ENCODE measurements around the gene HTR3B.
A peak's percentile ranks its signal among the peaks of the same experiment; 100 is the strongest.
"Not testable (repeated sequence)": the region's sequence is repeated elsewhere in the genome, so short reads cannot be mapped to it uniquely, and the experiment has no call there.

The HTR3B gene, protein sequence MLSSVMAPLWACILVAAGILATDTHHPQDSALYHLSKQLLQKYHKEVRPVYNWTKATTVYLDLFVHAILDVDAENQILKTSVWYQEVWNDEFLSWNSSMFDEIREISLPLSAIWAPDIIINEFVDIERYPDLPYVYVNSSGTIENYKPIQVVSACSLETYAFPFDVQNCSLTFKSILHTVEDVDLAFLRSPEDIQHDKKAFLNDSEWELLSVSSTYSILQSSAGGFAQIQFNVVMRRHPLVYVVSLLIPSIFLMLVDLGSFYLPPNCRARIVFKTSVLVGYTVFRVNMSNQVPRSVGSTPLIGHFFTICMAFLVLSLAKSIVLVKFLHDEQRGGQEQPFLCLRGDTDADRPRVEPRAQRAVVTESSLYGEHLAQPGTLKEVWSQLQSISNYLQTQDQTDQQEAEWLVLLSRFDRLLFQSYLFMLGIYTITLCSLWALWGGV

DNA sequence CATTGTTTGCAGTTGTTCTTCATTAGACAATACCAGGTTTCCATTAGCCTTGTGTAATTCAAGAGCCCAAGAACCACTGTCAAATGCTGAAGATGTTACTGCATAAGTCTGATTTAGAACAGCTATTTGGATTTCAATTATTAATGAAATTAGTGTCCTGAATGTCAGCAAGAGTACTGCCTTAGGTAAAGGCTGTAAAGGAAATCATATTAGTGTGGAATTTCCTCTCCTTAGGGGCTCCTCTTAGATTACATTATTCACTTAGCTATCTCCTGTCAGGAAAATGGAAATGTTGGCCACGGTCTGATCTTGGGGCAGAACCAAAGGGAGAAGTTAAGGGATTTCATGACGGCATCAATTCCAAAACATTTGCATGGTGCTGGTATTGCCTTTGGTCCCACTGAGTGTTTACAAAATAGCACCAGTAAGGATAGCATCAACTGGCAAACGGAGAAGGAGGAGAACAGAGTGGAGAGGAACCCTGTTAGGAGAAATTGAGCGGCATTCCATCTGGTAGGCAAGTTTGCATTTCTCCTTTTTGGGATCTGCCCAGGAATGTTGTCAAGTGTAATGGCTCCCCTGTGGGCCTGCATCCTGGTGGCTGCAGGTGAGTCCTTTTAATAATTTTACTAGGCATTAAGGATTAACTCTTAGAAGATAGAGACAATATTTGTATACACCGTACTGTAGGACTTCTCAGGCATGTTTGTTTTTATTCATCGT lies at the start of gene HTR3B:
HTR3B (plus strand) TSS at position 418 of the 723 bp plus-strand sequence; CDS start at position 556, 138 bp downstream.
- DNase-seq: no peak

DNA sequence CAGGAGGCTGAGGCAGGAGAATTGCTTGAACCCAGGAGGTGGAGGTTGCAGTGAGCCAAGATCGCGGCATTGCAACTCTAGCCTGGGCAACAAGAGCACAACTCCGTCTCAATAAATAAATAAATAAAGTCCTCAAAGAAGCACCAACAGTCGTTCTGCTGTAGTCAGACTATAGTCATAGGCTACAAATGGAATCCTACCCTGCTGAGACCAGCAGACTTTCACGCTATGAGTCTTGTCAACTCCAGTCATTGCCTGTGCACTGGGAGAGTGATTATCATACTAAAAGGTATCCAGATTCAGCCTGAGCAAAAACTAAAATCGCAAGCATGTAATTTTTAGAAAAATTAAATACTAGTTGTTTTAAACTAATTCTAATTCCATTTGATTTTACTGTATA lies 48.8 kb upstream of the HTR3B start:
- no peak for DNase-seq

DNA sequence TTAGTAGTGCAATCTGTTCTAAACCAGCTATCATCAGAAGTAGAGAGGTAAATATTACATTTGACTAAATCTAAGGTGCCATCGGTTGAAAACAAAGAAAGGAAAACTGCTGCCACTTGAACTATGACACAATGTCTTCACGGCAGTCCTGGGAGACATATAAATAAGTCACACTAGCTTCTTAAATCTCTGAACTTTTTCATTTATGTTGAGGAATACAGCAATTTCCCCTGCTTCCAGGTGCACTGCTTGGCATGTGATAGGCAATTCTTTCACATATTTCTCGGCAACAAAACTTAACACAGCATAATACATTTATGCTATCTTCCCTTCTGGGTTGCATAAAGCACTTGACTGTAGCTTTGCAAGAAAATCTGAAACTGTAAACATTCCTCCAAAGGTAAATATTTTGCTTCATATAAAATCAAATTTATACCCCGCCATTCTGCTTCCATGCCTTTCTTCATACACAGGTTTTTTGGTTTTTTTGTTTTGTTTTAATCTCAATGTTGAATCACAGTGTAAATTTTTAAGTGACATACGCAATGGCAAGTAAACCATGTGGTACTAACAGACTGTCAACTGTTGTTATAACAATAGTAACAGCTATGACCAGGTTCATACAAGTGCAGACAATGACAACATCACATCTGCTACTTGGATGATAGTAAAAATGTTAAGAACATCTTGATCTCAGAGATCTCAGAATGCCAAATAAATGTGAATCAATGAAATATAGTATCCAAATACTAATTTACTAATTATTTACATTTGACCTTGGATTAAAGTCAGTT lies 47.4 kb upstream of the HTR3B start:
- no peak for DNase-seq

DNA sequence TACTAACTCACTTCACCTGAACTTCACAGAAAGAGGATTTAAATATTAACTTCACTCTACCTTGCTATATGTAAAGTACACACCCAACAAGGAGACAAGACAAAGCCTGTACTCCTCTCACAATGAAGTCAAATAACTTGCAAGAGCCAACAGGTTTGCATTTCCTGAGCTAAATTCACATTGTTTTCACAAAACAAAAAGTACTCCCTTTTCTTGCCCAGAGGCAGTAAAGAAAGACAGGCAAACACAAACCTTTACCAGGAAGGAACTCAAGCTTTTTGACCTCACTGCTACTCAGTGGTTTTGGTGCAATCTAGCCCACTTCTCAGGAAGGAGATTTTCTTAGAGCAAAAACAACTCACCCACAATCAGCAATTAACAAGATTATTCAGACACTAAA lies 44.9 kb upstream of the HTR3B start:
- peak in 1 of 2 donors; percentile 19 for DNase-seq

DNA sequence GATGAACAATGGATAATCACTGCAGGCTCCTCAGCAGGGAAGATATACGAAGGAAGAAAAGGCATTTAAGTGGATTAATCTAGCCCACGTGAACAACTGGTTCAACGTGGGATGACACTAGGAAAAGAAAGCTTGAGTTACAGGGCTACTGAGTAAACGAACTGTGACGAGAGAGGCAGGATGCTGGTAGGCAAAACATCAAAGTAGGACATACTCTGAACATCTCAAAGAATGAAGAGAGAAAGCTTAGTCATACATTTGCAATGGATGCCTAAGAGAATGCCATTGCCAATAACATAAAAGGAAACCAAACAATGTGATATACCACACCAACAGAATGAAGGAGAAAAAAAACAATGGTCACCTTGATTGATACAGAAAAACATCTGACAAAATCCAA lies 42.2 kb upstream of the HTR3B start:
- DNase-seq: no peak

DNA sequence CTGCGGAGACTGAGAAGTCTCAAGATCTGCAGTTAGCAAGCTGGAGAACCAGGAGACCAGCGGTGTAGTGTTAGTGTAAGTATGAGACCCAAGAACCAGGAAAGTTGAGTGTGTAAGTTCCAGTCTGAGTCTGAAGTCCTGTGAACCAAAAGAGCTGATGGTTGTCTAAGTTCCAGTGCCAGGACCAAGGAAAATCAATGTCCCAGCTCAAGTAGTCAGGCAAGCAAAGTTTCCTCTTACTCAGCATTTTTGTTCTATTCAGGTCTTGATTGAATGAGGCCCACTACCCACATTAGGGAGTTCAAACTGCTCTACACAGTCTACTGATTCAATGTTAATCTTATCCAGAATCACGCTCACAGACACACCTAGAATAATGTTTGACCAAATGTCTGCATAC lies 40.2 kb upstream of the HTR3B start:
- no peak for DNase-seq

DNA sequence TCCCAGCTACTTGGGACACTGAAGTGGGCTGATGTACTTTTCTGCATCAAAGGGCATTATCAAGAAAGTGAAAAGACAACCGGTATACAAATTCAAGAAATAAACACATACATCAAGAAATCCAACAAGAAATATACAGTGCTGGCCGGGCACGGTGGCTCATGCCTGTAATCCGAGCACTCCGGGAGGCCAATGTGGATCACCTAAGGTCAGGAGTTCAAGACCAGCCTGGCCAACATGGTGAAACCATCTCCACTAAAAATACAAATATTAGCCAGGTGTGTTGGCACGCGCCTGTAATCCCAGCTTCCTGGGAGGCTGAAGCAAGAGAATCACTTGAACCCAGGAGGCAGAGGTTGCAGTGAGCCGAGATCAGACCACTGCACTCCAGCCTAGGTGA lies 38.7 kb upstream of the HTR3B start:
- no peak for DNase-seq

DNA sequence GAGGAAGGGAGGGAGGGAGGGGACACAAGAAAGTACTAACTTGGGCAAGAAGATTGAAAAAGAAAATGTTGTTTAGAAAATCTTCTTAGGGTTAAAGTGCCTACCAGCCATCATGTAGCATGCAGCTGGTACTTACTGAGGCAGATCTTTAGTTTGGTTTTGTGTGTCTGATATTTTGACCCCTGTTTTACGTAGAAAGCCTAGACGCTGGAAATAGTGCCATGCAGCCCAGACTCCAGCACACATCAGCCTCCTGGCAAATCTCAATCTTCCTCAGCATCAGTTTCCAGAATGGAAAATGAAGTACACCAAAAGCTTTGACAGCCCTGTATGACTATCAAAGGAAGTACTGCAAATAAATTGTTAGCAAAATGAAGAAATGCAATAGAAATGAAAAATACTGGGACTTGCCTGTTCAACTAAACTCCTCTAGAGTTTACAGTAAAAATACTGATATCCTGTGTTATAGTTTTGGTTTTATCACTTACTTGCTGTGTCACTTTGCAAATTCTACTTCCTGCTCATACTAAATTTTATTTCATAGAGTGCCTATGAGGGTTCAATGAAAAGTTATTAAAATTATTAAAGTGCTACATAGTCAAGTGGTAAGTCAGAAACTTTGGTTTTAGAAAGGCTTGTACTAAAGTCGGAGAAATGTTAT lies 36.6 kb upstream of the HTR3B start:
- DNase-seq: no peak

DNA sequence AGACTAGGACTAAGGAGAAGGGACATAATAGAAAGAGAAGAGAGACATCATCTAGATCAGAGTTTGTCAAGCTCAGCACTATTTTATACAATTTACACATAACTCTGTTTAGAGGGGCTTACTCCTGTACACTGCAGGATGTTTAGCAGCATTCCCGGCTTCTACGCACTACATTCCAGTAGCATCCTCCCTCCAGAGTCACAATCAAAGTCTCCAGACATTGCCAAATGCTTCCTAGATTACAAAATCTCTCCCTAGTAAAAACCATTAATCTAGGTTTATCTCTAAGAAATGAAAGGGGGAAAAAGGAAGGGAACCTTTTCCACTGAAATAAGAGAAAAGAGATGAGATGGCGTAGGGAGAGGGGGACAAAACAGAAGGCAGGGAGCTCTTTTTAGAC lies 33.3 kb upstream of the HTR3B start:
- DNase-seq: no peak

DNA sequence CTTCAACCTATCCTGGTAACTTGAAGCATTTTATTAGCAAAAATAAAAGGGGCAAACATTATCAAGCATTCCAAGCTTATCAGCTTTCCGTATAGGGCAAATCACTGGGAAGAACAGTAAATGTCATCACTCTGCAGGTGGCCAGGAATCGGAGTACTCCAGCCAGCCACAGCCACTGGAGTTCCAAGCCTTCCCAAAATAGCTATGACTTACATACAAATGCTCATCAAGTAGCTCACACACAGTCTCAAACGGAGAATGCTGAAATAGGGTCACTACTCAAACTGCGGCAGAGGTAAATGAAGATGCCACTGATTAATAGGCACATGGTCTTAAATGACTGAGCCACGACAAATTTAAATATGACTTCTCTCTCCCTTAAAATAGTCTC lies 31.4 kb upstream of the HTR3B start:
- DNase-seq: no peak

DNA sequence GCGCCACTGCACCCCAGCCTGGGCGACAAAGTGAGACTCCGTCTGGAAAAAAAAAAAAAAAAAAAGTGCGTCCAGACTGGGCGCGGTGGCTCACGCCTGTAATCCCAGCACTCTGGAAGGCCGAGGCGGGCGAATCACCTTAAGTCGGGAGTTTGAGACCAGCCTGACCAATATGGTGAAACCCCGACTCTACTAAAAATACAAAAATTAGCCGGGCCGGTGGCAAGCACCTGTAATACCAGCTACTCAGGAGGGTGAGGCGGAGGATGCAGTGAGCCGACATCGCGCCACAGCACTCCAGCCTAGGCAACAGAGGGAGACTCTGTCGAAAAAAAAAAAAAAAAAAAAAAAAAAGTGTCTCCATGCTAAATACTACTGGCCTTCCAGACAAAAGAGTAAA lies 30.5 kb upstream of the HTR3B start:
- DNase-seq: no peak

DNA sequence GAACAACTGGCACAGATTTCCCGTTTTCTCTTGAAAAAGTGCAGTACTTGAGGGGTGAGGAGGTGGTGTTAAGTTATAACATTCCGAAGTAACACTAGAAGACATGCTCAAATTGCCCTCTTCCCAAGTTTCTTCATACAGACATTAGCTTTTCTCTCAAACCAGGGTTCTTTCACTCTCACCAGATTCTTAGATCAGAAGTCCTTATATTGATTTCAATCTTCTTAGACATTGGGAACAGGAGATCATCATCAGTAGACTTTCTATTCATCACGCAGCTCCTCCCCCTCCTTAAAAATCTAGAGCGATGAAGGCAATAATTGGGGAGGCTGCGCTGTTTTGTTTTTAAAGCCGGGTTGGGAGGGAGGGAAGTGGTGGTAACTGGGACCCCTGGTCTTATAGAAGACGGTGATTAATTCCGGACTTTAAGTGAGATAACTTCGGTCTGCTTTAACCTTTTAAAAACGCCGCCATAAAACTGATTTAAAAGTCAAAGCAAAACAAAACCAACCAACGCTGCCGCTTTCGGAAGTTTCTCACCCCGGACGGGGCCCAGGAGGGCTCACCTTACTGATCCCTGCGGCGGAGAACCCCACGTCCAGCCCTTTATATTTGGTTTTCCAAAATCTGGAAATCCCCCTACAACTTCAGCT lies 29.9 kb upstream of the HTR3B start:
- no peak for DNase-seq

DNA sequence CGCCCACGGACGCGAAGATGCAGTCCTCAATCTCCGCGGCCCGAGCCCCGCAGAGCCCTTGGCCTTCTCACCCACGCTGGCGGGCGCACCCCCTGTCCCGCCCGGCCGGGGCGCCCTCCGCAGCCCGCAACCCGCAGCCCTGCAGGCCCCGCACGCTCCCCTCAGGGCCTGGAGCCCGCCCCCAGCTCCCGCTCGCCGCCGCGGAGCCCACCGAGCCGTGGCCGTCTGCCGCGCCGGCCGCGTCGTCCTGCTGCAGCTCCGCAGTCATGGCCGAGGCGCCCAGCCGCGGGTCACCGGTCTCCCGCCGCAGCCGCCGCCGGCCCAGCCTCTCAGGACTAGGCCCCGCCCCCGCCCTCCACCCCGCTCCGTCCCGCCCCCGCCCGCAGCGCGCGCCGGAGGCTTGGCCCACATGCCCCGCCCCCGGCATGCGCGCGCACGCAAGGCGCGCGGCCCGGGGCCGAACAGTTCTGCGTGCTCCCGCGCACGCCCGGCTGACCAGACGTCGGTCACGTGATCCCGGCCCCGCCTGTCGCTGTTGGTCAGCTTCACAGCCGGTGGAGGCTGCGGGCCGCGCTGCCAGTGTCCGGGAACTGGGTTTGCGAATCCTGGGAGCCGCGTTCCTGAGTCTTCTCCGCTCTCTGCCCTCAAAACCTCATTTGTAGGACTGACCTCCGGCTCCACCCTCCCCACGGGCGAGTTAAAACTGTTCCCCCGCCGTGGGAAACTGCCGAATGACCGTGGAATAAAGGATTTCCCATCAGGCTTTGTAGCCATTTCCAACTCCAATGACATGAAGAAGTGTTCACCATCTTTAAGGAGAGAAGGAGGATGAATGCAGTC lies 29.1 kb upstream of the HTR3B start, which contains the start of gene USP28:
USP28 (minus strand) TSS at position 339 of the 840 bp plus-strand sequence; CDS start at position 268, 71 bp downstream.
- DNase-seq: peak; percentile 83 to 87

DNA sequence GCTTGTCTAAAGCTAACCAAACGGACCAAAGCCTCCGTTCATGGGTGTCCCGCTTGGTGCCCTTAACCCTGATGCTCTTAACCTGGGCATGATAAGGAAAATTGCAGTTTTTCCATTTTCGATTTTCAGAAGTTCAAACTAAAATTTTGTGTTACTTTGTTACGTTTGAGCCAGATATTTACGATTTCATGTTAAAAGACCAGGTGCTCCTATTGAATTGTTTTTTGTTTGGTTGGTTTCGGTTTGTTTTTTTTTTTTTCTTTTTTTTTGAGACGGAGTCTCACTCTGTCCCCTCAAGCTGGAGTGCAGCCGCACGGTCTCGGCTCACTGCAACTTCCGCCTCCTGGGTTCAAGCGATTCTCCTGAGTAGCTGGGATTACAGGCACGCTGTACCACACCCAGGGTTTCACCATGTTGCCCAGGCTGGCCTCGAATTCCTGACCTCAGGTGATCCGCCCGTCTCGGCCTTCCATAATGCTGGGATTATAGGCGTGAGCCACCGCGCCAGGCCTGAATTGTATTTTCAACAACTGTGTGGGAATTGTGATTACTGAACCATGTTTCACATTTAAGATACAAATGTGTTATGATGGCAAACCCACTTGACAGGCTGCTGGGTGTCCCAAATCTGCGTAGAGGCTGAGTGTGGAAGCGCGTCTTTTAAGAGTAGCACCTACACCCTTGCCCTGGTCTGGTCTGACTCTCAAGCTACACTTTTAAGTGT lies 28.4 kb upstream of the HTR3B start:
- no peak for DNase-seq

DNA sequence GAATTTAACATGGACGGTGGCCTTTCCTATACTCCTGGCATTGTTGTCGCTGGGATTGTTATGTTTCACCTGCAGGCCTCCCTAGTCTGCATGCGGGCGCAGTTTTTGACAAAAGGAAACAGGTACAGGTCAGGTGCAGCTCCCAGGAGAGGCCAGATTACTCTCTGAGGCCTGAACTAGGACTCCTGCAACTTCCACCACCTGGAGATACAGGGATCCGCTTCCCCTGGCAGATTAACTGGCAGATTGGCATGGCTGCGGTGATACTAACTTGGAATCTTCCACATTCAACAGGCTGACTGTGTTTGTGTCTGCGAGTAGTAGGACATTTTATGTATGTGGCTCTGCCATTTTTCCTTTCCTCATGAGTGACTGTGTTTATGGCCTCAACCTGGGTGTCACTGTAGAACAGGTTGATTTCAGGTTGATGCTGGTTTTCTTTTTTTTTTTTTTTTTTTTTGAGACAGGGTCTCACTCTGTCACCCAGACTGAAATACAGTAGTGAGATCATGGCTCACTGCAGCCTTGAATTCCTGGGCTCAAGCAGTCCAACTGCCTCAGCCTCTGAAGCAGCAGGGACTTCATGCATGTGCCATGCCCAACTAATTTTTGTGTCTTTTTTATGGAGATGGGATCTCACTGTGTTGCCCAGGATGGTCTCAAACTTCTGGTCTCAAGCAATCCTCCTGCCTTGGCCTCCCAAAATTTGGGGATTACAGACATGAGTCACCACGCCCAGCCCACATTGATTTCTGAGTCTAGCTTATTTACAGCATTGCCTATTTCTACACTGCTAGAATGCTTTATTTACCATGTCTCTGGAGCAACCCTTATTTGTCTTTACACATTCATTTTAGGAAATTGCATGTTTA lies 27.6 kb upstream of the HTR3B start:
- no peak for DNase-seq

DNA sequence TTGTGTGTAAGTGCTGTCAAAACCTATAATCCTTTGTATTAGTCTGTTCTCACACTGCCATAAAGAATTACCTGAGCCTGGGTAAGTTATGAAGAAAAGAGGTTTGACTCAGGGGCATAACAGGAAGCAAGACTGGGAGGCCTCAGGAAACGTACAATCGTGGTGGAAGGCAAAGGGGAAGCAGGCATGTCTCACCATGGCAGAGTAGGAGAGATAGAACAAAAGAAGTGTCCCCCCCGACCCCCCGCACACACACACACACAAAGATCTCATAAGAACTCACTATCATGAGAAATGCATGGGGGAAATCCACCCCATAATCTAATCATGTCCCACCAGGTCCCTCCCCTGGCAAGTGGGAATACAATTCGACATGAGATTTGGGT lies 26.9 kb upstream of the HTR3B start:
- no peak for DNase-seq

DNA sequence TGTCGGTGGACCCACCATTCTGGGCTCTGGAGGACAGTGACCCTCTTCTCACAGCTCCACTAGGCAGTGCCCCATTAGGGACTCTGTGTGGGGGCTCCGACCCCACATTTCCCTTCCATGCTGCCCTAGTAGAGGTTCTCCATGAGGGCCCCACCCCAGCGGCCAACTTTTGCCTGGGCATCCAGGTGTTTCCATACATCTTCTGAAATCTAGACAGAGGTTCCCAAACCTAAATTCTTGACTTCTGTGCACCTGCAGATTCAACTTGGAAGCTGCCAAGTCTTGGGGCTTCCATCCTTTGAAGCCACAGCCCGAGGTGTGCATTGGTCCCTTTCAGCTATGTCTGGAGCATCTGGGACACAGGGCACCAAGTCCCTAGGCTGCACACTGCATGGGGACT lies 25.1 kb upstream of the HTR3B start:
- DNase-seq: not testable (repeated sequence)

DNA sequence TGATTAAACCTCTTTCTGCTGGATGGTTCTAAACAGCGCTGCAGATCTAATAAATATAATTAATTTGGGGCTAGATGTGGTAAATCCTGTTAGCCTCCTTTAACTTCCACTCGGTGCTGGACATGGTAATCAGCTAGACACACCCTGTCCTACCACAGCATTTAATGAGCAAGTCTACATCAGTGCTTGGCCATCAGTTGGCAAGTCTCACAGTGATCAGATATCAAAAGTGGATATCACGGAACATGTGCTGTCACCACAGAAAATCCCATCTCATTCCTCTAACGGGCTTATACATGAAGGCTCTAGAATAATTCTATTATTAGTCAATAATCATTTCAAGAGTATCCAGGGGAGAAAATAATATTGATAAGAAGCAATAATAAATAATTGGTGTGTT lies 23.6 kb upstream of the HTR3B start:
- DNase-seq: no peak

DNA sequence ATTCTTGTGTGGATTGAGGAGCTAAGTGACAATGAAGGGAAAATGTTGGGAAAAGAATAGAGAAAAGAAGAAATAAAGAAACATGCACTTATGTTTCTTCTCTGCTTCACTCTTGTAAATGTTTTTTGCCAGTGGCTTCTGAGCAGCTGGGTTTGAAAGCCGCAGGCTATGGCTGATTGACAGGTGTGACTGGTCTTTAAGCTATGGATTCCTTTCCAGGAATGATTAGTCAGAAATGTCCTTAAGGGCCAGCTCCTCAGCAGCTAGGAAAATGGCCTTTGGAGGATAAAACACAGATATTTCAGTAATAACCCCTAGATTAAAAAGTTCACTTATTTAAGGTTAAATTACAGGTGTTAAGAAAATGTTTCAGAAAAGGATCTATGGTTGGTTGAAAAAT lies 22.7 kb upstream of the HTR3B start:
- no peak for DNase-seq

All from CD4-positive, alpha-beta T cell treated with Interleukin-1 beta for 1 hour (primary cell).